Non-pigmented ciliary epithelial cell (primary cell): ENCODE results near the gene MRM1.
A peak's percentile ranks its signal among the peaks of the same experiment; 100 is the strongest.

Experiments
- DNase-seq: peaks from one replicate; pipeline ENCODE4 v3.0.0-alpha.2; 2010; ENCODE audit warnings: low read depth

MRM1 gene, protein sequence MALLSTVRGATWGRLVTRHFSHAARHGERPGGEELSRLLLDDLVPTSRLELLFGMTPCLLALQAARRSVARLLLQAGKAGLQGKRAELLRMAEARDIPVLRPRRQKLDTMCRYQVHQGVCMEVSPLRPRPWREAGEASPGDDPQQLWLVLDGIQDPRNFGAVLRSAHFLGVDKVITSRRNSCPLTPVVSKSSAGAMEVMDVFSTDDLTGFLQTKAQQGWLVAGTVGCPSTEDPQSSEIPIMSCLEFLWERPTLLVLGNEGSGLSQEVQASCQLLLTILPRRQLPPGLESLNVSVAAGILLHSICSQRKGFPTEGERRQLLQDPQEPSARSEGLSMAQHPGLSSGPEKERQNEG

GRCh38 chr17:36601303-36602029 lies at the start of gene MRM1:
Gene MRM1 (plus strand): TSS chr17:36601583. CDS start chr17:36601811, 228 bp downstream.
- DNase-seq: peak; percentile 53

- DNase-seq: no peak
Observed at GRCh38 chr17:36553459-36553858, 47.9 kb upstream of the MRM1 start.

GRCh38 chr17:36566081-36566480 lies 35.3 kb upstream of the MRM1 start:
- no peak for DNase-seq

DNA sequence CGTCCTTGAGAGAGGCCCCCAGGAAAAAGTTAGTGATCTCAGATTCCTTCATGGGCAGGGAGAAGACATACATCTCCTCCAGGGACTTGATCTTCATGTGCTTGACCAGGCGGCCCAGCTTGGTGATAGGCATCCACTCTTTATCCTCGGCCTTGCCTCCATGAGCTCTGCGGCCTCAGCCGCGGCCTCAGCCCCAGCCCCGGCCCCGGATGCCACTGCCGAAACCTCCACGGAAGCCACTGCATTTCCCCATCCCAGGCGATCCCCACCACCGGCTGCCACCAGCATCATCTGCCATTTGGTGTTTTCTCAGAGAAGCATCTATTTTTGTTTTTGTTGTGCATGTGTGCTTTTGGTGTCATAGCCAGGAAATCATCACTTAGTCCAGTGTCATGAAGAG lies 26.4 kb upstream of the MRM1 start:
- DNase-seq: no peak

DNA sequence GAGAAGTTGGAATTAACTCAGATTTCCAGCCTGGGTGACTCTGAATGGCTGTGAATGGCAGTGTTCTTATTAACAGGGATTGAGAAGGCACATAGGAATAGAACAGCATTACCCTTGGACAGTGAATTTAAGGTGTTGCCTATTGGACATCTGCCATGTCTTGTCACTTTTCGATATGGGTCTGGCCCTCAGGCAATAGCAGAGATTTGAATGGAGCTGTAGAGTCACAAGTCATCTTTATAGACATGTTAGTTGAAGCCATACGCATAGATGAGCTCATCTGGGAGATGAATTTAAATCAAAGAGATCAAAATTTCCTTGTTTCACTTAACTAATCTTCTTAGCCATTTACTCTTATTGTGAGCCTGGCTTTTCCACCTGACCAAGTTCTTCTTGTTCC lies 24.6 kb upstream of the MRM1 start:
- no peak for DNase-seq

DNA sequence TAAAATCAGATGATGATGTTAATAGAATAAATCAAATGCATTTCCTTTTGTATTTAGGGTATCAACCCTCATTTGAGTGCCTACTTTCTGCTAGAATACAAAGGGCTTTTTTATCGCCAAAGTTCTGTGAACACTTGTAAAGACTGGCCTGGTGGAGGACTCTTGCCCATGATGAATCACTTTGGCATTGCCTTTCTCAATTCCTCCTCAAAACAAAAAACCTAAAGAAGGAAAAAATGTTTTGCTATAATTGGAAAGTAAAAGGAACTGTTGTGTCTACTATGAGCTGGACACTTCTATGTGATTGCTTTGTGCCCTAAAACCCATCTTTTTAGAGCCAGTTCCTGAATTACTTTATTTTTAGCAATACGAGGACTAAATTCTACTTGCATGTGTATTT lies 22.7 kb upstream of the MRM1 start:
- DNase-seq: no peak

DNA sequence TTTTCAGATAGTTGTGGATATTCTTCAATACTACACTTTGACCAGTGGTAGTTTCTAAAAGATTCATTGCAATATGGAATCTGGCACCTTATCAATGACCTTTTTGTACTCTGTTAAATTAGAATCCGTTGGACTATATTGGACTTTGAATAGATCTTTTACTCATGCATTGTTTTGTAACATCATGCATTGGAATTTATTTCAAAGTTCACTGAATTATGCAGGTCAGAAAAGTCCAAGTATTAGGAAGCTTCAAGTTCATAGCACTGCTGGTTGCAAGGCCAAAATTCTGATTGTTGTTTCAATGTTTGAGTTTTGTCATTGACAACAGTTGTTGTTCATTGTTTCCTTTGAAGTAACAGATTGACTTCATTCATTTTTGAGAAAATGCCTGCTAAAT lies 17.6 kb upstream of the MRM1 start:
- DNase-seq: no peak

DNA sequence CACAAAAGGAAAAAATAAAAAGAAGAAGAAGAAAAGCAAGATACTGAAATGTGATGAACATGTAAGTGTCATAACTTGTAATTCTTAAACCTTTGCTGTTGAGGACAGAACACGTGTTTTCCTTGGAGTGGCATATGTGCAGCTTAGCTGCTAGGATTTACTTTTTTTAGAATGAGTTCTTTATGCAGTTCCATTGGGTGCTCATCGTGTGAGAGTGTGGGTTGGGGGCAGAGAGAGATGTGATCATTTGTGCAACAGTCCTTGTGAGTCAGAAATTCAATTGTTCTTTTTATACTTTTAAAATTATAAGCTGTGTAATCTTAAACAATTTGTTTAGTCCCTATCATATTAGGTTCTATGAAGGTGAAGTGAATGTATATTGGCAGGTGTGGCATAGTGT lies 15.2 kb upstream of the MRM1 start:
- DNase-seq: no peak

DNA sequence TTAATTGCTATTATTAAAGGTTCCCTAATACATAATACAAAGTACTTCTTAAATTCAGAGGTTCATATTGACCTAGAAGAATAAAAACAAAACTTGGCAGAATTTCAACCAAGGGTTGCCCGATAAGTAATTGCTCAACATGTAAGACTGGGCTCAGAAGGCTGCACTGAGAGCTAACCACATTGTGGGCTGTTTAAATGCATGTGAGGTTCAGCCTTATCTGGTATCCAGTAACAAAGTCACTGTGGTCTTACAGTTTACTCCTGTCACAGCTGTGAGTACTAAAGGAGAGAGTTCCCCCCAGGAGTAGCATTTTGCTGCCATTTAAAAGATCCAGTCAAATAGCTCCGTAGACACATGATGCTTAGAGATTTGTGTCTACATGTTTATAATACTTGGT lies 11.3 kb upstream of the MRM1 start:
- no peak for DNase-seq

DNA sequence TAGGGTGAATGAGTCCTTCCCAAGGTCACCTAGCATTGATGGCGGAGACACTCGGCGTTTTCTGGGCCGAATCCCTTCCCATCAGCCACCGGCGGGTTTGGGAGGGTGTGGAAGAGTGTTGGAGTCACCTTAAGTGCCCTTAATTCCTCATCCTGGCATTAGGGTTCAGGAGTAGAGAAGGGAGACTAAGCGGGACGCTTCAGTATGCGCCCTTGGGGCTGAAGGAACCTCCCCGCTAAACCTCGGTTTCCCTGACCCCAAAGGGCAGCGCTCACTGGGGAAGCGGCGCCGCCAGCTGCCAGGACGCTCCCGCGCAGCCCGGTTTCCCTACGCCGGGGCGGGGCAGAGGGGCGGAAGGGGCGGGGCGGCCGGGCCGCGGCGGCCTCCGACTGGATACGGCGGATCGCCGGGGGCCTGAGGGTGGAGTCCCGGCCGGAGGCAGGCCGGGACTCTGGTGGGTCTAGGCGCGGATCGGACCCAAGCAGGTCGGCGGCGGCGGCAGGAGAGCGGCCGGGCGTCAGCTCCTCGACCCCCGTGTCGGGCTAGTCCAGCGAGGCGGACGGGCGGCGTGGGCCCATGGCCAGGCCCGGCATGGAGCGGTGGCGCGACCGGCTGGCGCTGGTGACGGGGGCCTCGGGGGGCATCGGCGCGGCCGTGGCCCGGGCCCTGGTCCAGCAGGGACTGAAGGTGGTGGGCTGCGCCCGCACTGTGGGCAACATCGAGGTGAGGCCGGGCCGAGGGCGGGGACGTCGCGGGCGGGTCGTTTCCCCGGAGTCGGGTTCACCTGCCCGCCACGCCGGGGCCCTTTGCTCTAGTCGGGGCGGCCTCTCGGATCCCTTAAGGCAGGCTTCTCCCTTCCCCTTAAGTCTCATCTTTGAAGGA lies 9.7 kb upstream of the MRM1 start, which contains the start of gene DHRS11:
DHRS11 (plus strand) TSS at position 446 of the 882 bp plus-strand sequence; CDS start at position 577, 131 bp downstream.
- no peak for DNase-seq

DNA sequence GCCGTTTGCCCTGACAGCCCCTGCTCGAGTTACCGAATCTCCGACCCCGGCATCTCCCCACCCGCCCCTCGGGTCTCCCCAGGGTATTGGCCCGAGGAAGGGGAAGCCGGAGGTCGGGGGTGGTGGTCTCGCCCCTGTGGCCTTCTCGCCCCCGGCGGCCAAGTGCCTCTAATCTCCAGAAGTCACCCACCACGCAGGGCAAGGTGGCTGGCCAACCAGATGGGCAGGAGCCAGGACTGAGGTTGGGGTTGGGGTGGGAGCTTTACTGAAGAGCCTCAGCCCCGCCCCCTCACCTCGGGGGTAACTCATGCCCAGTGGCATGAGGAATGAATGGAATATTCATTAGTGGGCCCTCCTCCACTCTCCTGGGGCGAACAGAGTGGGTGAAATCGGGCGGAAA lies 9.1 kb upstream of the MRM1 start:
- DNase-seq: no peak

- no peak for DNase-seq
Observed at GRCh38 chr17:36592716-36593321, 8.6 kb upstream of the MRM1 start.

- DNase-seq: no peak
Observed at GRCh38 chr17:36593656-36594316, 7.6 kb upstream of the MRM1 start.

- DNase-seq: no peak
Observed at GRCh38 chr17:36594626-36595401, 6.6 kb upstream of the MRM1 start.

DNA sequence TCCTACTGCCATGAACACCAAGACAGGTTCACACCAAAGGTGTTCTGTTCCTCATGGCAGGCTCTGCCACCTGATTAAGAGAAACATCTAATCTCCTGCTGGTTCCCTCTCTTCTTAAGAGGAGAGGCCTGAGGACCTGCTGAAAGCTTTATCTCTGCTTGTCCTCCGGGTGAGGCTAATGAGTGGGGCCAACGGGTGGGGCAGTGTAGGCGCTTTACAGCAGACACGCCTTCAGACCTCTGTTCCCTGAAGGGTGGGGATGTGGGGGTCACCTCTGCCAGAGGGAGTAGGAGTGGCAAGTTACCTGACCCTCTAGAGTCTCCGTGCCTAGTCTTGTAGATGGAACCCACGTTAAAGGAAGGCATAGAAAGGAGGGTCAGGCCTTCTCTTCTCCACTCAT lies 4.2 kb upstream of the MRM1 start:
- DNase-seq: no peak

- DNase-seq: no peak
Observed at GRCh38 chr17:36597866-36598777, 3.3 kb upstream of the MRM1 start.

GRCh38 chr17:36598951-36599401 lies 2.4 kb upstream of the MRM1 start:
- no peak for DNase-seq

GRCh38 chr17:36599546-36600250 lies 1.7 kb upstream of the MRM1 start:
- DNase-seq: no peak

- no peak for DNase-seq
Observed at GRCh38 chr17:36600465-36600864, 918 bp upstream of the MRM1 start.
